Tibial nerve (tissue), 3 donors: ENCODE data around the gene FAM110D.

Experiments
- POLR2A ChIP-seq, 2 donors: fragments of 450-650 bp; IDR thresholded peaks; one replicate each; pipeline ENCODE4 v1.6.1; 2017; ENCODE audit warnings: antibody characterized with exemption in 2 of 2, mild to moderate bottlenecking in 2 of 2, moderate library complexity in 2 of 2
- TF ChIP-seq, protein P1 (sequence below), 5 experiments: fragments of 200-600 bp in 3 of 5; fragments of 450-650 bp in 2 of 5; sonication (generic) in 3 of 5; IDR thresholded peaks; one replicate each; pipeline ENCODE4 v1.5.1; 2016 to 2019; ENCODE audit warnings: antibody characterized with exemption in 5 of 5, mild to moderate bottlenecking in 3 of 5, moderate library complexity in 2 of 5

DNA sequence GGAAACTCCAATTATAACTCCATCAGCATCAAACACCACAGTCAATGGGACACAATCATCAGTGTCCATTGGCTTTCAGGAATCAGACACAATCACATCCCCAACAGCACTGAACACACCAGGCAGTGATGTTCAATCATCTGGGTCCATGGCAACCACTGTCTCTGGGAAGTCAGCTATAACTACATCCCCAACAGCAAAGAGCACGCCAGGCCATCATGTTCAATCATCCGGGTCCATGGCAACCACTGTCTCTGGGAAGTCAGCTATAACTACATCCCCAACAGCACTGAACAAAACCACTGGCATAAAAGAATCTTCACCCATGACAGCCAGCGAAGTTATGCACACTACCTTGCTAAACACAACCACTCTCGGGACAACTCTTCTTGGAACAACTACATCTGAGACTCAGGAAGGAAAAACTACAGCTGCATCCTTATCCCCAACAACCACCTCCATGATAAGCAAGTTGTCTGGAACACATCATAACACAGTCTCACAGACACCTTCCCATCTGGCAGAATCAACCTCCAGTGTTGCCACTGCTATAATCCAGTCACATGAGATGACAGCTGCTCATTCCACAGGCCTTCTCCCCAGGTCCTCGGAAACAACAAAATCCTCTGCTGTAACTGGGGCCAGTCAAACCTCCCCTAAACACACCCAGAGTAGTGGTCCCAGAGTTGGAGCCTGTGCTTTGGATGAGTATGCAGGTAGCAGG lies 51.4 kb downstream of the FAM110D start:
- TF ChIP-seq, protein P1, sequence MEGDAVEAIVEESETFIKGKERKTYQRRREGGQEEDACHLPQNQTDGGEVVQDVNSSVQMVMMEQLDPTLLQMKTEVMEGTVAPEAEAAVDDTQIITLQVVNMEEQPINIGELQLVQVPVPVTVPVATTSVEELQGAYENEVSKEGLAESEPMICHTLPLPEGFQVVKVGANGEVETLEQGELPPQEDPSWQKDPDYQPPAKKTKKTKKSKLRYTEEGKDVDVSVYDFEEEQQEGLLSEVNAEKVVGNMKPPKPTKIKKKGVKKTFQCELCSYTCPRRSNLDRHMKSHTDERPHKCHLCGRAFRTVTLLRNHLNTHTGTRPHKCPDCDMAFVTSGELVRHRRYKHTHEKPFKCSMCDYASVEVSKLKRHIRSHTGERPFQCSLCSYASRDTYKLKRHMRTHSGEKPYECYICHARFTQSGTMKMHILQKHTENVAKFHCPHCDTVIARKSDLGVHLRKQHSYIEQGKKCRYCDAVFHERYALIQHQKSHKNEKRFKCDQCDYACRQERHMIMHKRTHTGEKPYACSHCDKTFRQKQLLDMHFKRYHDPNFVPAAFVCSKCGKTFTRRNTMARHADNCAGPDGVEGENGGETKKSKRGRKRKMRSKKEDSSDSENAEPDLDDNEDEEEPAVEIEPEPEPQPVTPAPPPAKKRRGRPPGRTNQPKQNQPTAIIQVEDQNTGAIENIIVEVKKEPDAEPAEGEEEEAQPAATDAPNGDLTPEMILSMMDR (IDR thresholded peaks at IDR 0.05), result no peak
- TF ChIP-seq POLR2A (IDR thresholded peaks at IDR 0.05), result no peak
